HG03097 (cell line): ENCODE results near the gene SLC4A8.

Experiments
- ATAC-seq: cut with Tn5 transposase; IDR thresholded peaks from one replicate; pipeline ENCODE4 v1.9.1; 2021; ENCODE audit not compliant: unreplicated experiment, low FRiP score

Gene SLC4A8

GRCh38 chr12:51520576-51521325 lies 96.1 kb downstream of the SLC4A8 start:
- ATAC-seq, result no peak

- ATAC-seq, result no peak
Observed at GRCh38 chr12:51521554-51522276, 97.1 kb downstream of the SLC4A8 start.

- no peak for ATAC-seq
Observed at GRCh38 chr12:51522696-51523095, 98.1 kb downstream of the SLC4A8 start.

- ATAC-seq, result no peak
Observed at GRCh38 chr12:51524386-51524901, 99.8 kb downstream of the SLC4A8 start.

GRCh38 chr12:51525518-51525917 lies 100.9 kb downstream of the SLC4A8 start:
- no peak for ATAC-seq

GRCh38 chr12:51527966-51528365 lies 103.3 kb downstream of the SLC4A8 start:
- ATAC-seq, result no peak

- no peak for ATAC-seq
Observed at GRCh38 chr12:51528852-51529650, 104.4 kb downstream of the SLC4A8 start.

GRCh38 chr12:51529651-51529970 lies 105.0 kb downstream of the SLC4A8 start:
- no peak for ATAC-seq

- no peak for ATAC-seq
Observed at GRCh38 chr12:51530208-51530607, 105.6 kb downstream of the SLC4A8 start.

- no peak for ATAC-seq
Observed at GRCh38 chr12:51531284-51531977, 106.8 kb downstream of the SLC4A8 start.

- no peak for ATAC-seq
Observed at GRCh38 chr12:51531978-51532497, 107.4 kb downstream of the SLC4A8 start.

- ATAC-seq, result no peak
Observed at GRCh38 chr12:51533799-51534198, 109.2 kb downstream of the SLC4A8 start.

GRCh38 chr12:51534216-51535074 lies 109.8 kb downstream of the SLC4A8 start:
- no peak for ATAC-seq

- no peak for ATAC-seq
Observed at GRCh38 chr12:51536159-51536558, 111.5 kb downstream of the SLC4A8 start.

GRCh38 chr12:51538149-51538548 lies 113.5 kb downstream of the SLC4A8 start:
- ATAC-seq, result no peak

- ATAC-seq, result no peak
Observed at GRCh38 chr12:51538599-51538998, 114.0 kb downstream of the SLC4A8 start.

GRCh38 chr12:51540996-51541395 lies 116.4 kb downstream of the SLC4A8 start:
- ATAC-seq, result no peak

GRCh38 chr12:51546097-51546496 lies 121.5 kb downstream of the SLC4A8 start:
- ATAC-seq, result no peak

- ATAC-seq, result no peak
Observed at GRCh38 chr12:51547606-51548005, 123.0 kb downstream of the SLC4A8 start.
